Measurements from ENCODE around the gene RNF141. TPM values are rescaled to one million over a fixed set of nuclear protein-coding genes. Genes with fewer than 3 reads are reported as not detected.

RNF141 gene
- total RNA-seq, 1 experiment from 2014 or later, result 13.9 TPM

GRCh38 chr11:10478574-10479550, 62.1 kb downstream of the RNF141 start:
- H3K9me3 ChIP-seq (replicated peaks), result no peaks in the 10 kb centered on the region
- DNase-seq, result no peak

GRCh38 chr11:10478066-10478465, 62.9 kb downstream of the RNF141 start:
- no peaks in the 10 kb centered on the region for H3K9me3 ChIP-seq (replicated peaks)
- peak; percentile 74 to 80 for DNase-seq
- H3K4me3 ChIP-seq, result no peak overlapping the region

More at GRCh38 chr11:10478574-10479550, 62.1 kb downstream of the RNF141 start:
- H3K36me3 ChIP-seq, result peaks cover 11% of the 10 kb centered on the region
- H3K27me3 ChIP-seq, result no peaks in the 10 kb centered on the region
- no peak overlapping the region for H3K4me3 ChIP-seq
- peaks cover 16% of the 10 kb centered on the region for H3K4me1 ChIP-seq
- peak overlapping the region; percentile 39 for H3K27ac ChIP-seq

GRCh38 chr11:10477690-10478046, 63.3 kb downstream of the RNF141 start:
- Histone ChIP-seq H3K27ac (peak overlapping the region; percentile 39; the same call in 1 of the 2 replicates), H3K4me1 (peaks cover 16% of the 10 kb centered on the region), H3K4me3 (no peak overlapping the region), H3K27me3 (no peaks in the 10 kb centered on the region), H3K9me3 (replicated peaks) (no peaks in the 10 kb centered on the region), H3K36me3 (peaks cover 9% of the 10 kb centered on the region)
- DNase-seq, result no peak

More at GRCh38 chr11:10478066-10478465, 62.9 kb downstream of the RNF141 start:
- peak overlapping the region; percentile 39; the same call in 1 of the 2 replicates for H3K27ac ChIP-seq
- H3K36me3 ChIP-seq, result peaks cover 9% of the 10 kb centered on the region
- no peaks in the 10 kb centered on the region for H3K27me3 ChIP-seq
- H3K4me1 ChIP-seq, result peaks cover 16% of the 10 kb centered on the region

GRCh38 chr11:10476927-10477689, 63.9 kb downstream of the RNF141 start:
- H3K27me3 ChIP-seq, result no peaks in the 10 kb centered on the region
- peaks cover 9% of the 10 kb centered on the region for H3K36me3 ChIP-seq
- H3K4me1 ChIP-seq, result peaks cover 16% of the 10 kb centered on the region
- H3K4me3 ChIP-seq, result no peak overlapping the region
- no peak for DNase-seq
- H3K27ac ChIP-seq, result no peak overlapping the region
- H3K9me3 ChIP-seq (replicated peaks), result no peaks in the 10 kb centered on the region

GRCh38 chr11:10476342-10476741, 64.6 kb downstream of the RNF141 start:
- no peak for DNase-seq
- peaks cover 16% of the 10 kb centered on the region for H3K4me1 ChIP-seq
- no peaks in the 10 kb centered on the region for H3K27me3 ChIP-seq
- H3K9me3 ChIP-seq (replicated peaks), result peaks cover under 1% of the 10 kb centered on the region
- H3K27ac ChIP-seq, result no peak overlapping the region
- H3K4me3 ChIP-seq, result no peak overlapping the region
- peaks cover 5% of the 10 kb centered on the region for H3K36me3 ChIP-seq

GRCh38 chr11:10474551-10474950, 66.4 kb downstream of the RNF141 start:
- Histone ChIP-seq H3K27me3 (no peaks in the 10 kb centered on the region), H3K27ac (no peak overlapping the region), H3K9me3 (replicated peaks) (peaks cover 7% of the 10 kb centered on the region), H3K36me3 (peaks cover 2% of the 10 kb centered on the region), H3K4me1 (peaks cover 16% of the 10 kb centered on the region), H3K4me3 (no peak overlapping the region)
- no peak for DNase-seq

GRCh38 chr11:10473371-10473770, 67.6 kb downstream of the RNF141 start:
- H3K36me3 ChIP-seq, result peaks cover 2% of the 10 kb centered on the region; the same call in 1 of the 2 replicates
- H3K4me1 ChIP-seq, result peaks cover 10% of the 10 kb centered on the region
- no peak overlapping the region for H3K27ac ChIP-seq
- no peak overlapping the region for H3K4me3 ChIP-seq
- no peaks in the 10 kb centered on the region for H3K27me3 ChIP-seq
- DNase-seq, result no peak
- peaks cover 7% of the 10 kb centered on the region for H3K9me3 ChIP-seq (replicated peaks)

DNA sequence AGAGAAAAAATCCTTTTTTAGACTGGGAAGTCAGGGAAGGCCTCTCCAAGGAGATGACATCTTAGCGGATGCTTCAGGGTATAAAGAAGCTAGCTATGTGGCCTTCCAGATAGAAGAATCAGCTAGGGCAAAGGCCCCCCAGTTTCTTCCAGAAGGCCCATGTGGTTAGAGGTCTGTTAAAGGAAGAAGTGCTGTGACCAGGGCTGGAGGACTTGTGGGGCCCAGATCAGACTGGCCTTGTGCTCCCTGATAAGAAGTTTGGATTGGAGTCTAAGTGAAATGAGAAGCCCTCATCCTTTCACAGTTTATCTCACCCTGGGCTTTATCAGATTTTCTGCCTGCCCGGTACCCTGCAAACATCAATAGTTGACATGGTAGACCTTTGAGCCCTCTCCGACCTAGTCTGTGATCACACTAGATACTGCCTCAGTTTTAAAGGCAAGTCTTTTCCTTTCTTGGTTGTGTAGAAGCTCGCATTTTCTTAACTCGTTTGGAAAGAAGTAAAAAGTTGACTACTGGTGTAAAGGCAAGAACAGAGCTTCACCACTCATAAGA, 78.2 kb downstream of the RNF141 start:
- Histone ChIP-seq H3K9me3 (replicated peaks) (0 out of 2 replicates have a peak, but pooled peaks cover 4% of the 10 kb centered on the region), H3K4me3 (no peak overlapping the region), H3K4me1 (no peaks in the 10 kb centered on the region), H3K27ac (no peak overlapping the region), H3K36me3 (peaks cover 54% of the 10 kb centered on the region), H3K27me3 (no peaks in the 10 kb centered on the region)
- no peak for DNase-seq

Other genes with a start within 250 kb of the RNF141 start
- 31.8 and 34.7 TPM in 2 replicates for gene SBF2, start 247.0 kb downstream of the RNF141 start, total RNA-seq (2014; rRNA removed; shearing (Covaris generic))
- gene ADM, start 236.1 kb downstream of the RNF141 start, total RNA-seq (2014; rRNA removed; shearing (Covaris generic)), result 2.2 and 2.3 TPM in 2 replicates
- 14.7 and 14.9 TPM in 2 replicates for gene AMPD3, start 85.9 kb downstream of the RNF141 start, total RNA-seq (2014; rRNA removed; shearing (Covaris generic))
- not detected in 2 replicates for gene LYVE1, start 27.5 kb upstream of the RNF141 start, total RNA-seq (2014; rRNA removed; shearing (Covaris generic))
- not detected in 2 replicates for gene IRAG1, start 152.6 kb upstream of the RNF141 start, total RNA-seq (2014; rRNA removed; shearing (Covaris generic))
- 53.0 and 55.2 TPM in 2 replicates for gene CTR9, start 210.1 kb upstream of the RNF141 start, total RNA-seq (2014; rRNA removed; shearing (Covaris generic))

Measured in SJCRH30 (cell line).